Naive thymus-derived CD4-positive, alpha-beta T cell (primary cell): ENCODE data around the gene PINLYP. TPM values are rescaled to one million over a fixed set of nuclear protein-coding genes. Genes with fewer than 3 reads are reported as not detected.

ENCODE experiments used
- ATAC-seq: fragments of 150-1000 bp; cut with Tn5 transposase; 2 replicates; pipeline ENCODE4 v1.10.0; 2021; ENCODE audit warnings: mild to moderate bottlenecking, moderate library complexity
- CTCF ChIA-PET: fragments of 350-600 bp; sonication (Branson Sonifier 250); formaldehyde crosslinking; loops from one replicate; lab custom pipeline; 2021; ENCODE audit warnings: antibody characterized with exemption; lab: Charles Lee
- POLR2A ChIA-PET: fragments of 350-600 bp; sonication (Branson Sonifier 250); formaldehyde crosslinking; loops from one replicate; lab custom pipeline; 2021; ENCODE audit warnings: antibody characterized with exemption, inconsistent platforms; lab: Charles Lee
- DNase-seq, 9 donors: peaks; one replicate each; pipeline versions ENCODE4 v3.0.0 to v3.0.0-alpha.2; 2020 to 2022; ENCODE audit warnings: mixed read lengths in 1 of 9
- H3K27ac ChIP-seq: one replicate; pipeline ENCODE4 v1.7.0; 2013; ENCODE audit warnings: mild to moderate bottlenecking, low read depth, low read length, moderate library complexity
- H3K27me3 ChIP-seq, 2 donors: one replicate each; pipeline ENCODE4 v1.7.0; 2013; ENCODE audit warnings: low read length in 2 of 2, mild to moderate bottlenecking in 2 of 2, moderate library complexity in 2 of 2; ENCODE audit not compliant: control insufficient read depth in 2 of 2, insufficient read depth in 2 of 2
- H3K36me3 ChIP-seq, 3 experiments: 1 replicate in 2 of 3; 2 replicates in 1 of 3; pipeline ENCODE4 v1.7.0; 2013; ENCODE audit warnings: low read length in 3 of 3, mild to moderate bottlenecking in 3 of 3, moderate library complexity in 1 of 3; ENCODE audit not compliant: insufficient read depth in 3 of 3, control insufficient read depth in 2 of 3
- H3K4me1 ChIP-seq, 2 donors: one replicate each; pipeline ENCODE4 v1.7.0; 2013; ENCODE audit warnings: low read length in 2 of 2, mild to moderate bottlenecking in 2 of 2, moderate library complexity in 1 of 2; ENCODE audit not compliant: control insufficient read depth in 2 of 2, insufficient read depth in 2 of 2
- H3K4me3 ChIP-seq: 2 replicates; pipeline ENCODE4 v1.7.0; 2013; ENCODE audit warnings: mild to moderate bottlenecking, low read length
- H3K9me3 ChIP-seq, 3 experiments: 1 replicate in 2 of 3; 2 replicates in 1 of 3; pipeline ENCODE4 v1.7.0; 2013; ENCODE audit warnings: low read length in 3 of 3; ENCODE audit not compliant: control insufficient read depth in 2 of 3
- H3K27ac Mint-ChIP-seq, 9 donors: one replicate each; pipeline ENCODE4 v1.8.0; 2020 to 2022; ENCODE audit warnings: mixed read lengths in 9 of 9, mild to moderate bottlenecking in 8 of 9, moderate library complexity in 5 of 9, inconsistent platforms in 2 of 9
- H3K27me3 Mint-ChIP-seq, 5 donors: one replicate each; pipeline ENCODE4 v1.8.0; 2021 to 2022; ENCODE audit warnings: mixed read lengths in 5 of 5, mild to moderate bottlenecking in 1 of 5
- H3K36me3 Mint-ChIP-seq, 5 donors: one replicate each; pipeline ENCODE4 v1.8.0; 2020 to 2022; ENCODE audit warnings: mixed read lengths in 5 of 5, mild to moderate bottlenecking in 3 of 5, inconsistent platforms in 1 of 5
- H3K4me1 Mint-ChIP-seq, 7 donors: one replicate each; pipeline ENCODE4 v1.8.0; 2020 to 2022; ENCODE audit warnings: mixed read lengths in 7 of 7, mild to moderate bottlenecking in 3 of 7, inconsistent platforms in 1 of 7
- H3K4me3 Mint-ChIP-seq, 10 donors: one replicate each; pipeline ENCODE4 v1.8.0; 2020 to 2022; ENCODE audit warnings: mild to moderate bottlenecking in 10 of 10, mixed read lengths in 10 of 10, moderate library complexity in 6 of 10, inconsistent platforms in 2 of 10
- H3K9me3 Mint-ChIP-seq, 11 donors: one replicate each; pipeline ENCODE4 v1.8.0; 2020 to 2022; ENCODE audit warnings: mixed read lengths in 11 of 11, mild to moderate bottlenecking in 4 of 11, inconsistent platforms in 1 of 11, moderate library complexity in 1 of 11
- intact Hi-C, 2 donors: fragments of 100-400 bp; cut with micrococcal nuclease; formaldehyde crosslinking; loops; one replicate each; pipeline ENCODE4 v1.15.1; 2023
- polyA plus RNA-seq, 2 donors: library from polyadenylated mRNA; unstranded; fragments of 300-500 nt; fragmentation: Illumina TruSeq; gene quantifications; one replicate each; pipeline ENCODE4 v1.2.3, GENCODE V29; 2021
- total RNA-seq, 6 experiments: library from RNA in 5 of 6; stranded (reverse) in 5 of 6; gene quantifications; 1 replicate in 5 of 6; 2 replicates in 1 of 6; pipeline ENCODE4 v1.2.3 and lab custom pipeline; 2021 to 2026

PINLYP gene
- total and polyA plus RNA-seq, 7 experiments from 2014 or later: 0.27 to 5.8 (median 0.54) TPM; not detected in 1

DNA sequence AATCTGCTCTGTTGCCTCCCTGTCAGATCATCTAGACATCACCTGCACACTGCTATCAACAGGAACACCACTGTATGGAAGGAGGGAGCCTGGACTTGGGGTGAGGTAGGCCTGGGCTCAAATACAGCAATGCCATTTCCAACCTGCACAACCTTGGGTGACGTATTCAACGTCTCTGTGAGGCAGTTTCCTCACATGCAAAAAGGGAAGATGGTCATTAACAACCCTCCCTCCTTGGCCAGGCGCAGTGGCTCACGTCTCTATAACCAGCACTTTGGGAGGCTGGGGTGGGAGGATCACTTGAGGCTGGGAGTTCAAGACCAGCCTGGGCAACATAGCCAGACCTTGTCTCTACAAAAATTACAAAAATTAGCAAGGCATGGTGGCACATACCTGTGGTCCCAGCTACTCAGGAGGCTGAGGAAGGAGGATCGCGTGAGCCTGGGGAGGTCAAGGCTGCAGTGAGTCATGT lies 13.3 kb upstream of the PINLYP start:
- H3K4me1 Mint-ChIP-seq: peaks cover 33 to 67% (median 63%) of the 10 kb centered on the region in 7 donors
- intact Hi-C loops: loop anchor here (1.0 to 2.0 kb wide), 4 partner anchors 13 to 34 kb away; partner anchors contain the start of genes PINLYP (in 2 of the 2), XRCC1 (in 2 of the 2), ZNF575 (in 2 of the 2) and IRGQ (in 1 of the 2)
- peak overlapping the region; percentile 63 to 97 (median 87) for H3K4me3 Mint-ChIP-seq
- H3K9me3 Mint-ChIP-seq: no peaks in the 10 kb centered on the region
- H3K27me3 ChIP-seq: no peaks in the 10 kb centered on the region
- H3K27me3 Mint-ChIP-seq: no peaks in the 10 kb centered on the region
- ChIA-PET POLR2A (interaction anchor here (2.8 to 5.8 kb wide), 2 partner anchors 12 to 33 kb away, joined by 12 to 46 read pairs; partner anchors contain the start of genes IRGQ, PINLYP, XRCC1 and ZNF576), CTCF (interaction anchor here (1.1 to 2.2 kb wide), 2 partner anchors 22 to 32 kb away, joined by 4 to 8 read pairs; no protein-coding TSS in a partner anchor)
- peak; percentile 8 for ATAC-seq
- no peaks in the 10 kb centered on the region for H3K9me3 ChIP-seq
- H3K27ac ChIP-seq: peak overlapping the region; percentile 79
- peak overlapping the region; percentile 32 for H3K4me3 ChIP-seq
- DNase-seq: peak in 3 of 9 donors; percentile 8 to 20 (median 16)
- peaks cover 31 to 40% of the 10 kb centered on the region in 2 donors for H3K4me1 ChIP-seq
- H3K36me3 Mint-ChIP-seq: peaks cover 0 to 31% (median 9%) of the 10 kb centered on the region in 5 donors
- peak overlapping the region; percentile 75 to 99 (median 96) for H3K27ac Mint-ChIP-seq
- H3K36me3 ChIP-seq: peaks cover 0 to 23% (median 0%) of the 10 kb centered on the region in 3 experiments

DNA sequence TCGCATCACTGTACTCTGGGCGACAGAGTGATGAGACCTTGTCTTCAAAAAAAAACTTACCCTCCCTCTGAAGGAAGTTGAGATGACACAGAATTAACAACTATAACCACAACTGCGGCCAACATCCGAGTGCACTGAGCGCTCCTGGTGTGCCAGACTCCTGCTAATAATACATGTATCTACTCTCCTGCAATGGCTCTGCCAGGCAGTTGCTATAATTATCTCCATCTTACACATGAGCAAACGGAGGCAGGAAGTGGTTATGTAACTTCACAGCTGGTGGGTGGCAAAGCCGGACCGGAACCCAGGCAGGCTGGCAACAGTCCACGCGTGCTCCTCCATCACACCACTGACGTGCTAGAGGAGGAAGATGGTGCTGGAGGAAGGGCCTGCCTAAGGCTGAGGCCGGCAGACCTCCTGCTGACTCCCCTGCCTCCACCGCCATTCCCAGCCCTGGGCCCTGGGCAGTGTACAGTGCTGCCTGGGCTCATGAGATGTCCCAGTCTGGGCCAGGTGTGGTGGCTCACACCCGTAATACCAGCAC lies 12.8 kb upstream of the PINLYP start:
- intact Hi-C loops: loop anchor here (1.0 to 2.0 kb wide), 4 partner anchors 13 to 34 kb away; partner anchors contain the start of genes PINLYP (in 2 of the 2), XRCC1 (in 2 of the 2), ZNF575 (in 2 of the 2) and IRGQ (in 1 of the 2)

DNA sequence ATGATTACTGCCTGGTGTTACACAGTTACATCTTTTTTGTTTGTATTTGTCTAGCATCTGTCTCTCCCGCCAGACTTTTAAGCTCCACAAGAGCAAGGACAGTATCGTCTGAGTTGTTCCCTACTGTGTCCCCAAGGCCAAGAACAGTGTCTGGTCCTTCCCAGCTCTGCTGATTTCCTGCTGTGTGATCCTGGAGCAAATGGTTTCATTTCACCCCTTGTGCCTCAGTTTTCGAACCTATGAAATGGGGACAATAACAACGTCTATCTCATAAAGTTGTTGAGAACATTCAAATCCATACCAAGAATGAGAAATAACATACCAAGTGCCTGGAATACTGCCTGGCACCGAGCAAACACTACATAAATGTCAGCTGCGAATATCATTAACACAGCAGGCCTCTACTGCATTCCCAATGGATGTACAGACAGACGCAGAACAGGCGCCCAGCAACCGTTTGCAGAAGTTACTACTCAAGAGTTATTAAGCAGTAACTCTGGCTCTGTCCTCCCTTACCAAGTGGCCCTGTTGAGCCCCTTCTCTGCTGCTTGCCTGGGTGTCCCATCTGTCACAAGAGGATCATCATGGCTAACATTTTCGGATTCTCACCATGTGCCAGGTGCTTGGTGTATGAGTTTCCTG lies 11.7 kb upstream of the PINLYP start:
- H3K4me3 ChIP-seq: no peak overlapping the region
- Mint-ChIP-seq H3K4me3 (peak overlapping the region; percentile 1 to 97 (median 82)), H3K9me3 (no peaks in the 10 kb centered on the region), H3K36me3 (peaks cover 0 to 31% (median 9%) of the 10 kb centered on the region in 5 donors), H3K4me1 (peaks cover 33 to 65% (median 59%) of the 10 kb centered on the region in 7 donors), H3K27me3 (no peaks in the 10 kb centered on the region), H3K27ac (peak overlapping the region; percentile 75 to 99 (median 96))
- peaks cover 31 to 40% of the 10 kb centered on the region in 2 donors for H3K4me1 ChIP-seq
- ChIA-PET CTCF (interaction anchor here (2.2 kb wide), 1 partner anchor 31 kb away, joined by 8 read pairs; no protein-coding TSS in a partner anchor), POLR2A (interaction anchor here (0.6 to 5.8 kb wide), 6 partner anchors 9 to 32 kb away, joined by 3 to 46 read pairs (median 8); partner anchors contain the start of genes IRGQ, PINLYP, XRCC1 and ZNF575)
- no peaks in the 10 kb centered on the region for H3K9me3 ChIP-seq
- intact Hi-C loops: loop anchor here in 1 of 2 donors (2.0 kb wide), 1 partner anchor 31 kb away; the partner anchor contains the start of gene ZNF575
- DNase-seq (no peak), ATAC-seq (no peak)
- no peaks in the 10 kb centered on the region for H3K27me3 ChIP-seq
- H3K36me3 ChIP-seq: peaks cover 0 to 15% (median 0%) of the 10 kb centered on the region in 3 experiments
- H3K27ac ChIP-seq: peak overlapping the region; percentile 79

More for the DNA sequence above, 12.8 kb upstream of the PINLYP start:
- Mint-ChIP-seq H3K27me3 (no peaks in the 10 kb centered on the region), H3K4me3 (peak overlapping the region; percentile 63 to 97 (median 87)), H3K4me1 (peaks cover 33 to 65% (median 63%) of the 10 kb centered on the region in 7 donors), H3K36me3 (peaks cover 0 to 31% (median 9%) of the 10 kb centered on the region in 5 donors), H3K27ac (peak overlapping the region; percentile 75 to 99 (median 96)), H3K9me3 (no peaks in the 10 kb centered on the region)
- Histone ChIP-seq H3K27ac (peak overlapping the region; percentile 79), H3K4me3 (peak overlapping the region; percentile 32), H3K27me3 (no peaks in the 10 kb centered on the region), H3K4me1 (peaks cover 31 to 40% of the 10 kb centered on the region in 2 donors), H3K9me3 (no peaks in the 10 kb centered on the region), H3K36me3 (peaks cover 0 to 19% (median 0%) of the 10 kb centered on the region in 3 experiments)
- ChIA-PET POLR2A (interaction anchor here (1.1 to 5.8 kb wide), 4 partner anchors 12 to 33 kb away, joined by 3 to 46 read pairs (median 14); partner anchors contain the start of genes IRGQ, PINLYP, XRCC1 and ZNF575), CTCF (interaction anchor here (1.1 to 2.2 kb wide), 2 partner anchors 22 to 32 kb away, joined by 4 to 8 read pairs; no protein-coding TSS in a partner anchor)
- peak; percentile 43 to 83 (median 75) for DNase-seq
- ATAC-seq: peak; percentile 91

DNA sequence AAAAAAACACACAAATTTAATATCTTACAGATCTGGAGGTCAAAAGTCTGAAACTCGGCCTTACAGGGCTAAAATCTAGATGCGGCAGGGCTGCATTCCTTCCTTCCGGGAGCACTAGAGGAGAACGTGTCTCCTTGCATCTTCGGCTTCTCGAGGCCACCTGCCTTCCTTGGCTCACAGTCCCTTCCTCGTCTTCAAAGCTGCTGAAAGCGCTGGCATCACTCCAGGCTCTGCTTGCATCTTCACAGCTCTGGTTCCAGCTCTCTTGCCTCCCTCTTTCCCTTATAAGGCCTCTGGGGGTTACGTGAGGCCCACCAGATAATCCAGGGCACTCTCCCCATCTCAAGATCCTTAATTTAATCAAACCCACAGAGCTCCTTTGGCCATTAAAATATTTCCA lies 10.8 kb upstream of the PINLYP start:
- DNase-seq: no peak
- Histone ChIP-seq H3K27ac (no peak overlapping the region), H3K9me3 (no peaks in the 10 kb centered on the region), H3K27me3 (no peaks in the 10 kb centered on the region), H3K4me1 (peaks cover 33 to 40% of the 10 kb centered on the region in 2 donors), H3K4me3 (no peak overlapping the region), H3K36me3 (peaks cover 0 to 15% (median 0%) of the 10 kb centered on the region in 3 experiments)
- H3K9me3 Mint-ChIP-seq: no peaks in the 10 kb centered on the region
- H3K36me3 Mint-ChIP-seq: peaks cover 0 to 31% (median 5%) of the 10 kb centered on the region in 5 donors
- ATAC-seq: no peak
- CTCF ChIA-PET: interaction anchor here (0.8 to 1.8 kb wide), 3 partner anchors 10 to 40 kb away, joined by 3 to 8 read pairs (median 3); partner anchors contain the start of gene XRCC1
- H3K27me3 Mint-ChIP-seq: no peaks in the 10 kb centered on the region
- intact Hi-C loops: no loop called here
- POLR2A ChIA-PET: interaction anchor here (0.9 to 1.7 kb wide), 5 partner anchors 10 to 55 kb away, joined by 3 to 6 read pairs (median 5); partner anchors contain the start of genes IRGQ, XRCC1, ZNF428 and ZNF575
- peak overlapping the region in 6 of 10 donors; percentile 38 to 85 (median 52) for H3K4me3 Mint-ChIP-seq
- peaks cover 33 to 64% (median 60%) of the 10 kb centered on the region in 7 donors for H3K4me1 Mint-ChIP-seq
- H3K27ac Mint-ChIP-seq: peak overlapping the region; percentile 69 to 99 (median 95)

DNA sequence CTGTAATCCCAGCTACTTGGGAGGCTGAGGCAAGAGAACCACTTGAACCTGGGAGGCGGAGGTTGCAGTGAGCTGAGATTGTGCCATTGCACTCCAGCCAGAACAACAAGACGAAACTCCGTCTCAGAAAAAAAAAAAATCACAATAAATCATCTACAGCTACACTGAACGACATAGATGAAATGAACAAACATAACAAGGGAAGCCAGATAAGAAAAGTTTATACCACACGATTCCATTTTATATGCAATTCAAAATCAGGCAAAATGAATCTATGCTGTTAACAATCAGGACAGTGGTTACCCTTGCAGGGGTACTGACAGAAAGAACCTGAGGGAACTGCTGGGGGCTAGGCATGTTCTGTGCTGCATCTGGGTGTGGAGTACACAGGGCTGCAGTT lies 5.9 kb upstream of the PINLYP start:
- CTCF ChIA-PET: interaction anchor here (1.3 kb wide), 1 partner anchor 14 kb away, joined by 5 read pairs; no protein-coding TSS in a partner anchor
- Mint-ChIP-seq H3K9me3 (no peaks in the 10 kb centered on the region), H3K27ac (peak overlapping the region in 8 of 9 donors; percentile 16 to 89 (median 46)), H3K36me3 (peaks cover 0 to 18% (median 3%) of the 10 kb centered on the region in 5 donors), H3K4me3 (no peak overlapping the region), H3K4me1 (peaks cover 17 to 54% (median 42%) of the 10 kb centered on the region in 7 donors), H3K27me3 (no peaks in the 10 kb centered on the region)
- Histone ChIP-seq H3K4me1 (peaks cover 3 to 14% of the 10 kb centered on the region in 2 donors), H3K27me3 (no peaks in the 10 kb centered on the region), H3K9me3 (no peaks in the 10 kb centered on the region), H3K36me3 (no peaks in the 10 kb centered on the region), H3K4me3 (no peak overlapping the region), H3K27ac (no peak overlapping the region)
- DNase-seq: no peak
- no peak for ATAC-seq
- intact Hi-C loops: no loop called here
- POLR2A ChIA-PET: interaction anchor here (1.0 kb wide), 1 partner anchor 15 kb away, joined by 3 read pairs; no protein-coding TSS in a partner anchor
